GM19467 (cell line): ENCODE data around the gene ADPRH.
A peak's percentile ranks its signal among the peaks of the same experiment; 100 is the strongest.

Experiments
- ATAC-seq: cut with Tn5 transposase; IDR thresholded peaks from one replicate; pipeline ENCODE4 v1.9.1; 2021; ENCODE audit warnings: mild to moderate bottlenecking, moderate library complexity; ENCODE audit not compliant: unreplicated experiment

Gene ADPRH

DNA sequence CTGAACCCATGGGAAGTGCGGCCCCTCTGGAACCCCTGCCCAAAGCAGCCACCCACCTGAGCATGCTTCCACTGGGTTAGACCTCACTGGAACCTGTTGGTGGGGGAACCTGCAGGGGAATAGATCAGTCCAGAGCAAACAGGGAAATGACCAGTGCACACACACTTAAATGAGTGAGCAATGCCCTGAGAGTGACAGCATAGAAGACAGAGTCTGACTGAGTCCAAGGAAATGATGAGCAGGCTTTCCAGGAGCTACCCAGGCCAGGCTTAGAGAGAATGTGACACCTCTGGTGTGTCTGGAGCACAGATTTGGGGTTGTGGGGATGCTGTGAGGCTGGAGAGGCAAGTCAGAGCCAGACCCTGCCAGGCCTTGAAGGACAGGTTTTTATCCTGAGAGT is 46.9 kb downstream of the ADPRH start:
- ATAC-seq = no peak

DNA sequence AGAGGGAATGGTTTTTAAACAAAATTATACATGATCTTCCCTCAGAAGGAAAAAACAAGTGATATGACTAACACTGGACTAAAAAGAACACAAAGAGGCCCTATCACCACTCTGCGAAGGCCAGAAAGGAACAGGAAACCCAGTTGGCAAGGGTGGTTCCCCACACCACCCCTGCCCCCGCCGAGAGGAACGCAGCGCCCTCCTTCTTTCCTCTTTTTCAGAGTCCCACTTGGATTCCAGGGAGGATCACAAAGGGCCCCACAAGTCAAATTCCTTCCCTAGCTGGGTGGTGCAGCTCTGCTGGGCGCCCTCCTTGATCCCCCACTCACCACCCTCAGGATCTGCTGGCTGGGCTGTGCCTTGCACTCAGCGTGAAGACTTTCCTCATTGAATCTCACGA is 48.2 kb downstream of the ADPRH start:
- no peak for ATAC-seq

- ATAC-seq = peak; percentile 65
Observed at GRCh38 chr3:119628390-119628789, 49.1 kb downstream of the ADPRH start.

- ATAC-seq = peak; percentile 32
Observed at GRCh38 chr3:119628816-119629445, 49.6 kb downstream of the ADPRH start.

- no peak for ATAC-seq
Observed at GRCh38 chr3:119630128-119630879, 51.0 kb downstream of the ADPRH start.

- no peak for ATAC-seq
Observed at GRCh38 chr3:119630880-119631329, 51.6 kb downstream of the ADPRH start.

DNA sequence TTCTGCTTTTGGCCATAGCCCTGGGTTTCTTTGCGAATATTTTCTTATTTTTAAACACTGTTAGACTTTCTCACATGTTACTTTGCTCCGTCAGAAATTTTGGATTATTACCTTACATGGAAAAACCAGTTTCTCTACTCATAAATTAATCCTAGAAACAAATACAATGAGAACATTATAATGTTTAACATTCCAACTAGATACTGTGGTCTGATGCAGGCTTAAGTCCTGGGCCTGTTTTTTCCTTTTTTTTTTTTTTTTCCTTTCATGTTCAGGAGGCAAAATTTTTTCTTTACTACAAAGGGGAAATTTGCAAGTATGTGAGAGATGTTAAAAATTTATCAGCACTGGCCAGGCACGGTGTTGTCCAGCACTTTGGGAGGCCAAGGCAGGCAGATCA is 52.2 kb downstream of the ADPRH start:
- ATAC-seq = no peak

DNA sequence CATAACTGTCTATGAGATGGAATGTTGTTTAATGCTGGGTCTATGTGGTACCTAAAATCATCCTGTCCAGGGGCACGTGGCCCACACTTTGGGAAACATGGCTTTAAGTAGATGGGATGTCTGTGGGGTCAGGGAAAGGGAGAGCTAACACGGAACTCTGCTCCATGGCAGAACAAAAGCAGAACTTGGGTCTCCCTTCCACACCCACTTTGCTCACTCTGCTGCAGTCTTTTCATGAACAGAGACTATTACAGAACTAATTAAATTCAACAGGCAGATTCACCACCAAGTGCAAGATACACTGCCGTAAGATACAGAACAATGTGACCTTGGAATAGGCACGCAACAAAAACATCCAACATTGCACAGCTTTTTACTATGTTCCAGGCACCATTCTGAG is 52.9 kb downstream of the ADPRH start:
- no peak for ATAC-seq

DNA sequence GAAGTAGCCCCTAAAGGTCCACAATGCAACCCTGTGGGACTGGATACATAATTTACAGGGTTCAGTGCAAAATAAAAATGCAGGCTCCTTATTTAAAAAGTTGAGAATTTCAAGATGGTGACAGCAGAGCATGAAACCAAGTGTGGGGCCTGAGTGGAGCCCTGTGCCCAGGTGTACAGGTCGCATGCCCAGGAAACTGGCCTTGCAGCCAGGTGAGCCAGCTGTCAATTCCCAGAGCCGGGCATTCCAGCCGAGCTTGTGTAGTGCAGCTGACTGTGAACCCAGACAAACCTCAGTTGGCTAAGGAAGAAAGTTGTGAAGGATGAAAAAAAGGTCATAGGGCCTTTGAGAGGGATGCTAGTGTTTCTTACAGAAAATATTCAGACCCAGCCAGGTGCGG is 53.5 kb downstream of the ADPRH start:
- ATAC-seq = no peak

DNA sequence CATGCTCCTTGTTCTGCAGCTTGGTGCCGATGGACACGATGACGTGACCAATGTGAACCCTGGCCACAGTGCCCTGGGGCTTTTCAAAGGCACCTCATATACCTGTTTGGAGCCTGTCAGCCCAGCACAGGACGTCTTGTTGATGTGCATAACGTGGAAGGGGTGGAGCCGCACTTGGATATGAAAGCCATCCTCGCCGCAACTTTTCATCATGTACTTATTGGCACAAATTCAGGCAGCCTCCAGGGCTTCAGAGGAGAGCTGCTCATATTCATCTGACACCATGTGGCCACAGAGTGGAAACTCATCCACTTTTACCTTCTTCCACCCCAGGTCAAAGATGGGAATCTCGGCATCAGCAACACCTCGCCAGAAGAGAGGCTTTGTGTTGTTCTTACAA is 56.4 kb downstream of the ADPRH start:
- no peak for ATAC-seq

DNA sequence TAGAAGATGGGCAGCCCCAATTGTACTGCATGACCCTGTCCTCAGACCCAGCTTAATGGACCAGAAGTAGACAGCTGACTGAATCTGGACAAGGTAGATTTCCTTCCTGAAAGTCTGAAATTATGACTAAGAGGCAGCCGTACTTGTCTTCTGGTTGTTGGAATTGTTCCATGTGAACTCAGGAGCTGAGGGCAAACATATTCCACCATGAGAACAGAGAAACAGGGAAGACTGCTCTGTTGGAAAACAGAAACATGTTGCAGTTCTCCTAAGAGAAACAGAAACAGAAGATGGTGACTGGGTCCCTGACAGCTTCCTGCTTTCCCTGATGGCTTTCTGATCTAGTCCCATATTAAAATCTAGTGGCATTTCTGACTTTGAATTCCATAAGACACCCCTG is 57.0 kb downstream of the ADPRH start:
- ATAC-seq = no peak

GRCh38 chr3:119636891-119637611 is 57.8 kb downstream of the ADPRH start:
- ATAC-seq = no peak

GRCh38 chr3:119637679-119638477 is 58.6 kb downstream of the ADPRH start:
- ATAC-seq = peak; percentile 31
